HG02973 (cell line): ENCODE data around the gene SYNDIG1L.
"Not testable (repeated sequence)": the region's sequence is repeated elsewhere in the genome, so short reads cannot be mapped to it uniquely, and the experiment has no call there.

Experiments
- ATAC-seq: cut with Tn5 transposase; IDR thresholded peaks from one replicate; pipeline ENCODE4 v1.9.1; 2021; ENCODE audit warnings: moderate library complexity; ENCODE audit not compliant: unreplicated experiment

SYNDIG1L gene

DNA sequence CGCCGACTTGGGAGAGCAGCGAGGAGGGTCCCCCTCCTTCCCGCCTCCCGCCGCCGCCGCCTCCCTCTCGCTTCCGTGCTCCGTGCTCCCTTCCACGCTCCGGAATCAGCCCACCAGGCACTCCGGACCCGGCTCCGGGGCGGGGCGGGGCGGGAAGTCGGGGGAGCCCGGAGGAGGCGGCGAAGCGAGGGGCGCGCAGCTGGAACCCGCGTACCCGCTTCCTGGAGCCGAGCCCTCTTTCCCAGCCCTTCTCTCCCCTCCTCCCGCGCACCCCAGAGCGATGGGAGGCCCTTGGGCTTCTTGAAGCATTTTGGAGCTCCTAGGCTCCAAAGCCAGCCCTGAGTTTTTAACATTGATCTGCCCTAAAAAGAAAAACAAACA is at the start of gene SYNDIG1L:
Gene SYNDIG1L (minus strand): TSS at position 9 of the 381 bp plus-strand sequence. CDS start 16,466 bp downstream, outside the sequence.
- no peak for ATAC-seq

DNA sequence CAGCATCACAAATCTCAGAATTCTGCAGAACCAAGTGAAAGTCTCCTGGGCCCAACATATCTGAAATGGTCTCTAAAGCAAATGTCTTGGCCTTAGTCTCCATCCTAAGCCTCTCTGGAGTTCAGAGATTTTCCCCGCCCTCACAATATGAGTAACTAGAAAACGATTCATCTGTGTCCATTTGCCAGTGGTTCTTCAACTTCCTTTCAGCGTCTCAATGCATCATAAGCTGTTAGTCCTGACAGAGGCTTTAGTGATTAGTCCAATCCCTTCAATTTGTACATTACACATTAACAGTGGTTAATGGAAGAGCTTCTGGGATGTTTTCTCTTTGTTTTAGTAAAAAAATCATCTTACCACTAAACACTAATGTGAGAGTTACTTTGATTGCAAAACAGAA is 49.7 kb upstream of the SYNDIG1L start:
- no peak for ATAC-seq

DNA sequence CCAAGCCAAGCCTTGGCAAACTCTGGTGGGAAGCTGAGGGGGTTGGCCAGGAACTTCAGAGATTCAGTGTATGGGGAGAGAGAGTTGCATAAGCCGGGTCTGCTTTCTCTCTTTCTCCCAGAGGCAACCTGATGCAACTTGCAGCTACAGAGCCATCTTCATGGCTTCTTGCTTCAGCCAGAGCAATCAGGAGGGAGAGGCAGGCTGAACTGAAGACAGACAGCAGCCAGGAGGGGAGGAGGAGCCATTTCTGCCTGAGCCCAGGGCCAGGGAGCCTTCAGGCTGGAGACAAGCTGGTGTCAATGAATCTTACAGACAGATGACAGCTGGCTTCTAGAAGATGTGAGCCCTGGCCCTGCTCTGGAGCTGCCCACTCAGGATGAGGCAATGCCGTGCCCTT is 48.4 kb upstream of the SYNDIG1L start:
- no peak for ATAC-seq

GRCh38 chr14:74472601-74473000 is 46.6 kb upstream of the SYNDIG1L start:
- no peak for ATAC-seq

DNA sequence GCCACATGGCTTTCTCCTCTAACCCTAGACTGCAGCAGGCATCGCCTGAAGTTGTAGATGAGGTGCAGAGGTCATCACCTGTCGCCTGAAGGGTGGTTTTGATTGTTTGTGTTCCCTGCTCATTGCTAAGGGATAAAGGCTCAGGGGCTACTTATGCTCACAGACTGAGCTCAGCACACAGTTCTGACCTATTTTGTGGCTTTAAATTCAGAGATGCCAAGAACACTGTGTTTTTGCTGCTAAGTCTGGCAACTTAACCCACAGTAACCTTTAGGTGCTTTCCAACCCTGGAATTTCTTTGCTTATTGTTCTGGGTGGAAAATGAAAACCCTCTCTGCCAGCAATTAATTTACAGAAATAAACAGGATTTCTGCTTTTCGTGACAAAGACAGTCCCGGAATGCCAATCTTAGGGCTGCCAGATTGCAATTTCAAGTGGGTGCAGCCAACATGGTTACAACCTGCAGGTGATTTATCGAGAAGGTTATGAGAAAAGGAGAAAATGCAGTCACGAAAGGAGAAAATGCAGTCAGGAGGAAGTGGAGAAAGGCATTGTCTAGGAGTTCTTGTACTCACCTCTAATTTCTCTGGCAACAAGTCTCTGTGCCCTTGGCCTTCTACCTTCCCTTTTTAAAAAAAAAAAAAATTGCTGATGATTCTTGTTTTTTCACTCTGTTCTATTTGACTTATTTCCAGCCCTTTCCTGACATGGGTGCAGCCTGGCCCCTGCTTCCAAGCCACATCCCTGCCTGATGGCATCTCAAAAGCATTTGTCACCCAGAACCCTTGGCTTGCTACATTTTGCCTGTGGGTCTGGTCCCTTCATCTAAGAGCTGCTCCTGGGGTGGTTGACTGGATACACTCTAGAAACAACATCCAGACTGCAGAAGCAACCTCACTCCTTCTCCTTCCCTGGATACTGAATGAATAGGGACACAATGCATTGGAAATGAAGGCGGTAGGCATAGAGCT is 43.8 kb upstream of the SYNDIG1L start:
- ATAC-seq: no peak

DNA sequence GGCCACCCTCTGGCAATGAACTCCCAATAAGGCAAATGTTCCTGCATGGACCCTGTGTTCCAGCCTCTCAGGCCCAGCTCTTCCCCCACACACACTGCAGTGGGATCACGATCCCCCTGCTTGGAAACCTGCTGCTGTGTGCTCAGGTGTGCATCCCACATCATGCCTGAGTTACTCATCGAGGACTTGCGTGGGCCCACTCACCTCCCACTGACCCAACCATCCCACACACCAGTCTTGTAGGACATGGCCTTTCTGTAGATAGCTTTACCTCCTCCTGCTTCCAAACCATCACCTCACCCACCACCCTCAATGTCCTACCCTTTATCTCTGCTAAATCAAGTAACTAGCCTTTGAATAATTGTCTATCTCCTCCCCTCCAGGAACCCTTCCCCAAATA is 42.5 kb upstream of the SYNDIG1L start:
- ATAC-seq: no peak

GRCh38 chr14:74465335-74465734 is 39.3 kb upstream of the SYNDIG1L start:
- no peak for ATAC-seq

GRCh38 chr14:74464785-74465184 is 38.8 kb upstream of the SYNDIG1L start:
- no peak for ATAC-seq

- ATAC-seq: no peak
Measured at GRCh38 chr14:74463697-74464096, 37.7 kb upstream of the SYNDIG1L start.

DNA sequence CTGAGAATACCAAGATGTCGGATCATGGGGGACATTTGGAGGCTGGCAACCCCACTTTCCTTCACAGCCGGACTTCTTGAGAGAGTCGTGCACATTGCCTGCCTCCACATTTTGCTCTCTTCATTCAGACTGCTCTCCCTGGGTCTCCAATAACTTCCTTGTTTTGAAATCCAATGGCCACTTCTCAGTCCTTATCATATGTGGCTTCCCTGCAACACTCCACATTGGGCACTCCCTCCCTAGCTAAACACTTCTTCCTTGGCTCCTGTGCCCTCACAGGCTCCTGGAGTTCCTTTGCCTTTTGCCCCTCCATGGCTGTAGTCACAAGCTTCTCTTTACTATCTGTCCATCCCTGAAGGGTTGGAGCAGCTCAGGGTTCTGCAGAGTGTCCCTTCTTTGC is 37.0 kb upstream of the SYNDIG1L start:
- no peak for ATAC-seq

- no peak for ATAC-seq
Measured at GRCh38 chr14:74459976-74460375, 34.0 kb upstream of the SYNDIG1L start.

DNA sequence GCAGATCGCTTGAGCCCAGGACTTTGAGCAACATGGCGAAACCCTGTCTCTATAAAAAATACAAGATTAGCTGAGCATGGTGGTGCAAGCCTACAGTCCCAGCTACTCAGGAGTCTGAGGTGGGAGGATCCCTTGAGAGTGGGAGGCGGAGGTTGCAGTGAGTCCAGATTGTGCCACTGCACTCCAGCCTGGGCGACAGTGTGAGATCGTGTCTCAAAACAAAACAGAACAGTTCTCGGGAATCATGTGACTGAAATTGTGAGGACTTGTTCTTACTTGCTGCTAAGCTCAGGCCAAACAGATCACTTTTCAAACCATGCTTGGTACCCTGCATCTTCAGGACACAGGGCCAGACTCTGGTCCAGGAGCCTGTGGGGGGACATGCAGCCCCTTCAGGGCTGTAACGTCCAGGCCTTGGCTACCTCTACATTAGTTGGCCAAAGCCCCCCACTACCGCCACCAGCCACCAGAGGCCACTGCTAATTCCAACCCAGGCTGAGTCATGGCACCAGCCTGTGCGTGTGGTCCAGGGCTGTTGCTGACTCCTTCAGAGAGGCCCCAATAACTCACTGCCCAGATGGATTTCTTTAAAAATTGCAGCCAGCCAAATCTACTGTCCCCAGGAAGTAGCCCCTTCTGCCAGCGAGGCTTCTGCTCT is 33.4 kb upstream of the SYNDIG1L start:
- peak; percentile 69 for ATAC-seq

- ATAC-seq: no peak
Measured at GRCh38 chr14:74457565-74457895, 31.5 kb upstream of the SYNDIG1L start.

GRCh38 chr14:74456684-74457564 is 30.9 kb upstream of the SYNDIG1L start:
- no peak for ATAC-seq

- ATAC-seq: not testable (repeated sequence)
Measured at GRCh38 chr14:74454397-74454796, 28.4 kb upstream of the SYNDIG1L start.

- ATAC-seq: no peak
Measured at GRCh38 chr14:74444866-74445265, 18.9 kb upstream of the SYNDIG1L start.

DNA sequence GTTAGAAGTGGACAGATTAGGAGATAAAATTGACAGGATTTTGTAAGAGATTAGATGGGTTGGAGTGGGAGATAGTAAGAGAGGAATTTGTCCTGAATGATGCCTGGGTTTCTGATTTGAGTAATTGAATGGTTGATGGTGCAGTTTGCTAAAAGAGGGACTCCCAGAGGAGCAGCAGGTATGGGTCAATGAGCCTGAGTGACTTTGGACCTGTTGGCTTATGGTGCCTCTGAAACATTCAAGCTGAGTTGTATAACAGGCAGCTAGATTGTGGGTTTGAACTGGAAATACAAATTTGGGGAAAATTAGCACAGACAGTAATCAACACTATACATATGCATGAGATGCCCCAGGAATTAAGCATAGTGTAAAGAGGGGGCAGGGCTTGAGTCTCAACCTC is 16.7 kb upstream of the SYNDIG1L start:
- no peak for ATAC-seq

DNA sequence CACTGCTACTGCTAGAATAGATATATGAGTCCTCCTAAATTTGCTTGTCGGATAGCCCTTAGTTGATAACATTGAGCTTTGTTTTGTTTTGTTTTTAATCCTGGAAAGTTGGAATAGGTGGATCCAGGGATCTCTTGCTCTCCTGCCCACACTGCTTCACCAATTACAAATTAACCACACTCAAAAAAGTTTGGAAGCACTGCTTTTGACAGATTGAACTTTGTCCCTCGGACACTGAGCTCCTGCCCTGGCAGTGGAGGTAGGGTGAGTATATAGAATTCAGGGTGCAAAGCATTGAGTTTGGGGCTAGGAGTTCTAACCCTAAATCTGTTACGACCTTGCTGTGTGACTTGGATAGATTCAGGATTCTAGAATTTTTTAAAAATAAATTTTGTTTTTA is 15.1 kb upstream of the SYNDIG1L start:
- no peak for ATAC-seq

GRCh38 chr14:74438351-74438915 is 12.4 kb upstream of the SYNDIG1L start:
- no peak for ATAC-seq

GRCh38 chr14:74437496-74438053 is 11.6 kb upstream of the SYNDIG1L start:
- ATAC-seq: no peak

DNA sequence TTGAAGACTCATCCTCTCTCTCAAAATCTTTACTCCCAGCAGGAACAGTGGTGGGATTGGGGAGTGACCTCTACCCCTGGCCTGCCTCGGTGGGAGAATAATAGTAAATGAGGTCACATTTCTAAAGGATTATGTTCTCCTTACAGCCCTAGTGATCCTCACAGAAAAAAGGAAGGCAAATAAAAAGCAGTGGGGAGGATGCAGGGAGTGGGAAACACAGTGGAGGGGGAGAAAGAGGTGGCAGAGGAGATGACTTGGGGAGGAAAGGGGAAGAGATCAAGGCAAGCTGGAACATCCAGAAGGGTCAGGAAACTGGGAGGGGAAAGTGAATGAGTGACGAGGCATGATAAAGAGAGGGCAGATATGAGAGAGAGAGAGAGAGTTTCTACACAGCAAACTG is 8.3 kb upstream of the SYNDIG1L start:
- ATAC-seq: no peak
